ENCODE measurements around the gene ASTN2. TPM values are rescaled to one million over a fixed set of nuclear protein-coding genes. Genes with fewer than 3 reads are reported as not detected.

ASTN2 gene
- total and polyA plus RNA-seq, 2 experiments from 2014 or later = 5.6 to 7.7 TPM

DNA sequence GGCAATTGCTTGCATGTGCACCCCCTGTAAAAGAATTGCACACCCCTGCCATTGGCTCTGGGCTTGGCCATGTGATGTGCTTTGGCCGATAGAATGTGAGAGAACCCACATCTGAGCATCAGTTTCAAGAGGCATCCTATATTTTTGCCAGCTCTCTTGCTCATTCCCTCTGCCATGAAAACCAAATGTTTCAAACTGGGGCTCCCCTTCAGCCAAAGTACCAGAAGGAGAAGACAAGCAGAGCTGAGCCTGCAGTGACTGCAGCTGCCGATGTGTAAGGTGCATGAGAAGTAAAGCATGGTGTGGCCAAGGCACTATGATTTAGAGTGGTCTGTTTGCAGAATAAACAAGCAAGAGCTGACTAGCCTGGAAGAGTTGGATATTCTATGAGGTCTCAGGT, 132.3 kb downstream of the ASTN2 start:
- TF ChIP-seq, protein P1, sequence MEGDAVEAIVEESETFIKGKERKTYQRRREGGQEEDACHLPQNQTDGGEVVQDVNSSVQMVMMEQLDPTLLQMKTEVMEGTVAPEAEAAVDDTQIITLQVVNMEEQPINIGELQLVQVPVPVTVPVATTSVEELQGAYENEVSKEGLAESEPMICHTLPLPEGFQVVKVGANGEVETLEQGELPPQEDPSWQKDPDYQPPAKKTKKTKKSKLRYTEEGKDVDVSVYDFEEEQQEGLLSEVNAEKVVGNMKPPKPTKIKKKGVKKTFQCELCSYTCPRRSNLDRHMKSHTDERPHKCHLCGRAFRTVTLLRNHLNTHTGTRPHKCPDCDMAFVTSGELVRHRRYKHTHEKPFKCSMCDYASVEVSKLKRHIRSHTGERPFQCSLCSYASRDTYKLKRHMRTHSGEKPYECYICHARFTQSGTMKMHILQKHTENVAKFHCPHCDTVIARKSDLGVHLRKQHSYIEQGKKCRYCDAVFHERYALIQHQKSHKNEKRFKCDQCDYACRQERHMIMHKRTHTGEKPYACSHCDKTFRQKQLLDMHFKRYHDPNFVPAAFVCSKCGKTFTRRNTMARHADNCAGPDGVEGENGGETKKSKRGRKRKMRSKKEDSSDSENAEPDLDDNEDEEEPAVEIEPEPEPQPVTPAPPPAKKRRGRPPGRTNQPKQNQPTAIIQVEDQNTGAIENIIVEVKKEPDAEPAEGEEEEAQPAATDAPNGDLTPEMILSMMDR (IDR thresholded peaks at IDR 0.05; ENCODE audit: low read depth, low read length) = no peak
- no peaks in the 10 kb centered on the region for H3K9me3 ChIP-seq (ENCODE audit: low read depth)
- no peaks in the 10 kb centered on the region for H3K4me1 ChIP-seq (ENCODE audit: low read depth)
- DNase-seq (ENCODE audit: low read depth in 1 of 2, low spot score in 1 of 2) = no peak
- no peak overlapping the region for H3K4me3 ChIP-seq
- no peaks in the 10 kb centered on the region for H3K36me3 ChIP-seq
- no peak overlapping the region for H3K27ac ChIP-seq
- H3K27me3 ChIP-seq = no peaks in the 10 kb centered on the region

DNA sequence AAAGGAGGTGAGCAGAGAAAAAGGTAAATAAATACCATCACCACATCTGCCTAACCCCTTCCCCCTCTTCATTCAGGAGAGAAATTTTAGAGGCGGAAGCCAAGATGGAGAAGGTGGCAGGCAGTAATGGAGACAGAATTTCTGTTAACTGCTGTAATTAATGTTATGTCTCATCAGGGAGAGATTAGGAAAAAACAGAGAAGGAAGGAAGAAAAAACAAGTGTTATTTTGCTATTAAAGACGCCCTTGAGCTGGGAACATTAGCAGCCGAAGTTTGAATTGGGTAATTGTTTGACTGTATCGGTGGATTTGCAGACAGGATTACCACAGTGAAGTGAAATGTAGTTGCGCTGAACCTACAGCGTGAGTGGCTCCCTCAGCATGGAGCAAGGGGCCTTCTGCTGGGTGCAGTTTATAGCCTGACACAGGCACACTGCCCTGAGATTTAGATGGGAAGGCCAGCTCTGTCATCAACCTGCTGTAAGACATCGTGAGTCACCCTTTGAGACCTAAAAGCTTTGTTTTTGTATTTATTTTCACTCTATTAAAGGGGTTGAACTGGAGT, 136.3 kb downstream of the ASTN2 start:
- H3K27me3 ChIP-seq = no peaks in the 10 kb centered on the region
- no peak for DNase-seq (ENCODE audit: low read depth in 1 of 2, low spot score in 1 of 2)
- H3K4me1 ChIP-seq (ENCODE audit: low read depth) = no peaks in the 10 kb centered on the region
- TF ChIP-seq, protein P1 (IDR thresholded peaks at IDR 0.05; ENCODE audit: low read depth, low read length) = no peak
- H3K9me3 ChIP-seq (ENCODE audit: low read depth) = no peaks in the 10 kb centered on the region
- no peaks in the 10 kb centered on the region for H3K36me3 ChIP-seq
- no peak overlapping the region for H3K4me3 ChIP-seq
- H3K27ac ChIP-seq = no peak overlapping the region

DNA sequence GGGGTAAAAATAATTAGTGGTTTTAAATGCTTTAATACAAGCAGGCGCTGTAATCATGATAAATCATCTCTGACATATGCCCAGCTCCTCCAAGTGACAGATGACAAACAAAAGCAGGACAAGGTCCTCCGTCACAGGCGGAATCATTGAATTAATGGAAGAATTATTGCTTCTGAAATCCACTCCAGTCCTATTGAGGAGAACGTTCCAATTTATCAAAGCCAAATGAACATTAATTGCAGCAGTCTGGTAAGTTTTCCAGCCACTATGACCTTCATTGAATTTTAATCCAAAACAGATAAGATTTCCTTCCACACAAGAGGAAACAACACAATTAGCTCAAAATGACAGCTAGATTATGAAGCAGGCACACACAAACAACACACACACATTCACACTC, 136.8 kb downstream of the ASTN2 start:
- Histone ChIP-seq H3K4me3 (no peak overlapping the region), H3K36me3 (no peaks in the 10 kb centered on the region), H3K27me3 (no peaks in the 10 kb centered on the region), H3K27ac (no peak overlapping the region), H3K9me3 (ENCODE audit: low read depth) (no peaks in the 10 kb centered on the region), H3K4me1 (ENCODE audit: low read depth) (peaks cover 2% of the 10 kb centered on the region)
- DNase-seq (ENCODE audit: low read depth in 1 of 2, low spot score in 1 of 2) = no peak
- TF ChIP-seq, protein P1 (IDR thresholded peaks at IDR 0.05; ENCODE audit: low read depth, low read length) = no peak

DNA sequence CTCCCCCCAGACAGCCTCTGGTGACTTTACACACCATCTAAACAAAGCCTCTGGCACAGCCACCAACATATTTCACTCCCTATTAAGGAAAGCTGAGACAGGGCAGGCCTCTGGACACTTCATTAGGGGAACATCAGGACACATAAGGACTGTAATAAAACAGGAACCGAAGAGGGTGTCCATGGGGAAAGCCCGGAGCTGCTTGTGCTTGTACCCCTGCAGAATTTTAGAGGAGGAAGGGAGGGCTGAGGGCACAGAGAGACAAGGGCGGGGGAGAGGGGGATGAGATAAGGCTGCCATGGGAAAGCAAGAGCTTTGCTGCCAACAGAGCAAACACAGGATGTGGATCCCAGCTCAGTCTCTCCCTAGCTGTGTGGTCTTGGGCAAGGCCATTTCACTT, 138.4 kb downstream of the ASTN2 start:
- peaks cover 2% of the 10 kb centered on the region for H3K4me1 ChIP-seq (ENCODE audit: low read depth)
- H3K9me3 ChIP-seq (ENCODE audit: low read depth) = no peaks in the 10 kb centered on the region
- no peak for DNase-seq (ENCODE audit: low read depth in 1 of 2, low spot score in 1 of 2)
- H3K27me3 ChIP-seq = no peaks in the 10 kb centered on the region
- H3K27ac ChIP-seq = no peak overlapping the region
- H3K36me3 ChIP-seq = no peaks in the 10 kb centered on the region
- H3K4me3 ChIP-seq = no peak overlapping the region
- TF ChIP-seq, protein P1 (IDR thresholded peaks at IDR 0.05; ENCODE audit: low read depth, low read length) = no peak

GRCh38 chr9:117273612-117274011, 141.2 kb downstream of the ASTN2 start:
- H3K4me1 ChIP-seq (ENCODE audit: low read depth) = peaks cover 2% of the 10 kb centered on the region
- DNase-seq (ENCODE audit: low read depth in 1 of 2, low spot score in 1 of 2) = no peak
- TF ChIP-seq, protein P1 (IDR thresholded peaks at IDR 0.05; ENCODE audit: low read depth, low read length) = no peak
- H3K36me3 ChIP-seq = no peaks in the 10 kb centered on the region
- no peak overlapping the region for H3K4me3 ChIP-seq
- no peak overlapping the region for H3K27ac ChIP-seq
- H3K9me3 ChIP-seq (ENCODE audit: low read depth) = no peaks in the 10 kb centered on the region
- no peaks in the 10 kb centered on the region for H3K27me3 ChIP-seq
